Sigmoid colon (tissue), 4 donors: ENCODE measurements around the gene CNTNAP4.

ENCODE experiments used
- CTCF ChIP-seq, 4 experiments: fragments of 450-650 bp in 3 of 4; fragments of 200-600 bp in 1 of 4; IDR thresholded peaks; one replicate each; pipeline ENCODE4 v1.5.1; 2016 to 2019; ENCODE audit warnings: antibody characterized with exemption in 4 of 4, mild to moderate bottlenecking in 3 of 4, moderate library complexity in 2 of 4
- POLR2A ChIP-seq, 2 donors: fragments of 450-650 bp; IDR thresholded peaks; one replicate each; pipeline ENCODE4 v1.6.1; 2016; ENCODE audit warnings: antibody characterized with exemption in 2 of 2, mild to moderate bottlenecking in 2 of 2, moderate library complexity in 2 of 2
- POLR2AphosphoS5 ChIP-seq, 4 donors: sonication (generic); formaldehyde crosslinking; IDR thresholded peaks; one replicate each; pipeline ENCODE4 v1.6.1; 2017; ENCODE audit warnings: antibody characterized with exemption in 4 of 4

DNA sequence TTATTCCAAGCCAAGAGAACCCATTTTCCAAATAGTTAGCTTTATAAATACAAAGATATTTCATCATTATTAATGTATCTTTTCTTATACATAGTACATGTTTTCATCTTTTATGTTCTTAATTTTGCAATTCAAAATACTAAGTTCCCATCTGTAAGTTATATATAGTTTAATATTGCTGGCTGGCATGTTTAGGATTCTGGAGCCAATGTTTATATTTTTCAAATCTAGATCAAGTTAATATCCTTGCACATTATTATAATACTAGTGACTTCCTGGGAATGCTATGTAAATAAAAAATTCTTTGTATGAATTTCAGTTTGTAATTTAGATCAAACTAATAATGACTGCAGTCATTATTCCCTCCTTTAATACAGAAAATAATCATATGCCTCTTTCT is 189.7 kb downstream of the CNTNAP4 start:
- TF ChIP-seq CTCF (IDR thresholded peaks at IDR 0.05) = no peak
- no peak for TF ChIP-seq POLR2A (IDR thresholded peaks at IDR 0.05)
- no peak for TF ChIP-seq POLR2AphosphoS5 (IDR thresholded peaks at IDR 0.05)
